Measurements from ENCODE around the gene TXNDC5.

Gene TXNDC5

GRCh38 chr6:7848229-7848628, 62.4 kb downstream of the TXNDC5 start:
- no peak for DNase-seq

- no peak for DNase-seq
These were observed 63.4 kb downstream of the TXNDC5 start for GRCh38 chr6:7846966-7847818.

- no peak for DNase-seq
These were observed 68.7 kb downstream of the TXNDC5 start for GRCh38 chr6:7841781-7842468.

- no peak for DNase-seq
These were observed 74.1 kb downstream of the TXNDC5 start for GRCh38 chr6:7836371-7837026.

- DNase-seq: no peak
These were observed 76.9 kb downstream of the TXNDC5 start for GRCh38 chr6:7833751-7834070.

- no peak for DNase-seq
These were observed 77.5 kb downstream of the TXNDC5 start for GRCh38 chr6:7832904-7833750.
